Measurements from ENCODE around the gene MTRF1.

DNA sequence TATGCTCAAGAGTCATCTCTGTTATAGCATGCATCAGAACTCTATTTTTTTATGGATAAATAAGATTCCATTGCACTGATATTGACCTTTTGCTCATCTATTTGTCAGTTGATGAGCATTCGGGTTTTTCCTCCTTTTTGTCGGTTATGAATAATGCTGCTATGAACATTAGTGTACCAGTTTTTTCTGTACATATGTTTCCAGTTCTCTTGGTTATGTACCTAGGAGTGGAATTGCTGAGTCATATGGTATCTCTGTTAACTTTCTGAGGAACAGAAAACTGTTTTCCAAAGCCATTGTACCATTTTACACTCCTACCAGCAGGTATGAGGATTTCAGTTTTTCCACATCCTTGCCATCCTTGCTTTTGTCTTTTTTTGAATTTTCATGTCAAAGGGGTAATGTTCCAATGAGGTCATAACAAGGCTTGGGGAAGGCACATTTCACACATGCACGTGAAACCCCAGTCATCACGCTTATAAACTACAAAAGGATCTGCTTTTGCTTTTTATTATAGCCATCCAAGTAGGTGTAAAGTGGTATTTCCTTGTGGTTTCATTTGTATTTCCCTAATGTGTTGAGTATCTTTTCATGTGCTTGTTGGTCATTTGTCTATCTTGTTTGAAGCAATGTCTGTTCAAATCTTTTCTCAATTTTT lies 83.7 kb downstream of the MTRF1 start:
- no peak for TF ChIP-seq POLR2A (IDR thresholded peaks at IDR 0.05; ENCODE audit: low read length)
- no peak for TF ChIP-seq RARB (CRISPR knock-in tag; IDR thresholded peaks at IDR 0.05)
- TF ChIP-seq HDAC2 (IDR thresholded peaks at IDR 0.05), result no peak
- TF ChIP-seq KDM1A (IDR thresholded peaks at IDR 0.05; ENCODE audit: low read depth), result no peak
- TF ChIP-seq CTCF (IDR thresholded peaks at IDR 0.05), result no peak
- no peak for TF ChIP-seq RFX5 (IDR thresholded peaks at IDR 0.05)
- no peak for TF ChIP-seq PBX3 (IDR thresholded peaks at IDR 0.05)
- TF ChIP-seq MAX (IDR thresholded peaks at IDR 0.05), result no peak
- TF ChIP-seq BHLHE40 (IDR thresholded peaks at IDR 0.05; ENCODE audit: low read depth, low read length), result no peak
- TF ChIP-seq SREBF2 (IDR thresholded peaks at IDR 0.05), result no peak
- no peak for TF ChIP-seq NR3C1 (IDR thresholded peaks at IDR 0.05)
- TF ChIP-seq, protein P1, sequence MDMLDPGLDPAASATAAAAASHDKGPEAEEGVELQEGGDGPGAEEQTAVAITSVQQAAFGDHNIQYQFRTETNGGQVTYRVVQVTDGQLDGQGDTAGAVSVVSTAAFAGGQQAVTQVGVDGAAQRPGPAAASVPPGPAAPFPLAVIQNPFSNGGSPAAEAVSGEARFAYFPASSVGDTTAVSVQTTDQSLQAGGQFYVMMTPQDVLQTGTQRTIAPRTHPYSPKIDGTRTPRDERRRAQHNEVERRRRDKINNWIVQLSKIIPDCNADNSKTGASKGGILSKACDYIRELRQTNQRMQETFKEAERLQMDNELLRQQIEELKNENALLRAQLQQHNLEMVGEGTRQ (IDR thresholded peaks at IDR 0.05), result no peak
